ENCODE results near the gene IST1.

The IST1 gene

GRCh38 chr16:71914802-71915201, 19.5 kb downstream of the IST1 start:
- no peak for DNase-seq

GRCh38 chr16:71915350-71915749, 20.0 kb downstream of the IST1 start:
- H3K27ac ChIP-seq, result no peak overlapping the region
- no peaks in the 10 kb centered on the region for H3K27me3 ChIP-seq
- peaks cover 0 to 74% (median 20%) of the 10 kb centered on the region in 4 donors for H3K4me1 ChIP-seq
- peaks cover 17 to 44% (median 31%) of the 10 kb centered on the region in 3 donors for H3K36me3 ChIP-seq
- no peak for TF ChIP-seq CTCF (IDR thresholded peaks at IDR 0.05)
- no peak for DNase-seq
- no peak overlapping the region for H3K4me3 ChIP-seq
- no peaks in the 10 kb centered on the region for H3K9me3 ChIP-seq
- intact Hi-C loops (cut with DNase I; ENCODE audit: low total_unique reads), result no loop called here

More at GRCh38 chr16:71914802-71915201, 19.5 kb downstream of the IST1 start:
- intact Hi-C loops (cut with DNase I; ENCODE audit: low total_unique reads), result no loop called here
- Histone ChIP-seq H3K9me3 (no peaks in the 10 kb centered on the region), H3K4me3 (no peak overlapping the region), H3K36me3 (peaks cover 11 to 38% (median 27%) of the 10 kb centered on the region in 3 donors), H3K4me1 (peaks cover 0 to 80% (median 20%) of the 10 kb centered on the region in 4 donors), H3K27me3 (no peaks in the 10 kb centered on the region), H3K27ac (no peak overlapping the region)
- no peak for TF ChIP-seq CTCF (IDR thresholded peaks at IDR 0.05)

- Histone ChIP-seq H3K36me3 (peaks cover 28 to 55% (median 42%) of the 10 kb centered on the region in 3 donors), H3K27ac (no peak overlapping the region)
Measured at GRCh38 chr16:71916397-71916920, 21.1 kb downstream of the IST1 start.

GRCh38 chr16:71917900-71918299, 22.6 kb downstream of the IST1 start:
- peaks cover 42 to 69% (median 56%) of the 10 kb centered on the region in 3 donors for H3K36me3 ChIP-seq
- no peaks in the 10 kb centered on the region for H3K27me3 ChIP-seq
- H3K9me3 ChIP-seq, result no peaks in the 10 kb centered on the region
- intact Hi-C loops (cut with DNase I; ENCODE audit: low total_unique reads), result no loop called here
- no peak overlapping the region for H3K4me3 ChIP-seq
- H3K4me1 ChIP-seq, result peaks cover 0 to 69% (median 20%) of the 10 kb centered on the region in 4 donors
- TF ChIP-seq CTCF (IDR thresholded peaks at IDR 0.05), result no peak
- no peak for DNase-seq
- peak overlapping the region in 1 of 2 donors; percentile 38 for H3K27ac ChIP-seq

More at GRCh38 chr16:71916397-71916920, 21.1 kb downstream of the IST1 start:
- Histone ChIP-seq H3K4me3 (no peak overlapping the region), H3K9me3 (no peaks in the 10 kb centered on the region), H3K4me1 (peaks cover 0 to 69% (median 20%) of the 10 kb centered on the region in 4 donors), H3K27me3 (no peaks in the 10 kb centered on the region)
- TF ChIP-seq CTCF (IDR thresholded peaks at IDR 0.05), result no peak
- intact Hi-C loops (cut with DNase I; ENCODE audit: low total_unique reads), result no loop called here
- DNase-seq, result no peak

- no peak for TF ChIP-seq CTCF (IDR thresholded peaks at IDR 0.05)
- no peak overlapping the region for H3K27ac ChIP-seq
Measured at GRCh38 chr16:71919035-71919434, 23.7 kb downstream of the IST1 start.

More at GRCh38 chr16:71919035-71919434, 23.7 kb downstream of the IST1 start:
- Histone ChIP-seq H3K4me1 (peaks cover 0 to 59% (median 20%) of the 10 kb centered on the region in 4 donors), H3K36me3 (peaks cover 54 to 81% (median 68%) of the 10 kb centered on the region in 3 donors), H3K27me3 (no peaks in the 10 kb centered on the region), H3K9me3 (no peaks in the 10 kb centered on the region), H3K4me3 (no peak overlapping the region)
- intact Hi-C loops (cut with DNase I; ENCODE audit: low total_unique reads), result no loop called here
- no peak for DNase-seq

Data from tibial artery (tissue), 4 donors.